HG02981 (cell line): ENCODE results near the gene KRT3.

Experiments used
- ATAC-seq: cut with Tn5 transposase; IDR thresholded peaks from one replicate; pipeline ENCODE4 v1.9.1; 2021; ENCODE audit warnings: mild to moderate bottlenecking, moderate library complexity; ENCODE audit not compliant: unreplicated experiment

Gene KRT3

DNA sequence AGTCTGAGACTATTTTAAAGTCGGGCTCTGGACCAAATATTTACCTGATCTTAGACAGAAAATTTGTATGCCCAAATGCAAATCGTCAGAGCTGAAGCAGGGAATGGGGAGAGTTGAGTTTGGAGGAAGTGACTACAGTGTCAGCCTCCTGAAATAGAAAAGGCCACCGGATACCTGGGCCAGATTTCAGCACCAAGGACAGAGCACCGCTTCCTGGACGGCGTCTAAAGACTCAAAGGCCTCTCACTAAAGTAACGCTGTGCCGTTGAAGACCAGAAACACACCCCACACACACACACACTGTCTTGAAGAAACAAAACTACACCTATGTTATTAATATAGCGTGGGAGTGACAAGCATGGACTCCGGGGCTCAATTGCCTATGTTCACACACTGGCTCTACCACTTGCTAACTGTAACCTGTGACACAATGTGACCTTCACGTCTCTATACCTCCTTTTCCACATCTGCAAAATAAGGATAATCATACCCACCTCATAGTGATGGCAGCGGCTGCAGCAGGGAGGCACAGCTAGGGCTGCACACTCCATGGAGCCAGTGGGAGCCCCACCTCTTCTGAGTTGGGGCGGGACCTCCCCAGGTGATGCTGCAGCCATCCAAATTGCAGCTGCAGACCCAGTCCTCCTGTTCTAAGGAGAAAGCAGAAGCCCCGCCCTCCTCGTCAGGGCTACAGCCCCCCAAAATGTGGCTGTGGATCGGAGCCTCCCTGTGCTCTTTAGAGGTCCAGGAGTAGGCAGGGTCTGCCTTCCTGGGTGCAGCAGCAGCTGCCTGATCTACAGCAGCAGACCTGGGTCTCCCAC is 54.3 kb downstream of the KRT3 start:
- ATAC-seq = no peak

DNA sequence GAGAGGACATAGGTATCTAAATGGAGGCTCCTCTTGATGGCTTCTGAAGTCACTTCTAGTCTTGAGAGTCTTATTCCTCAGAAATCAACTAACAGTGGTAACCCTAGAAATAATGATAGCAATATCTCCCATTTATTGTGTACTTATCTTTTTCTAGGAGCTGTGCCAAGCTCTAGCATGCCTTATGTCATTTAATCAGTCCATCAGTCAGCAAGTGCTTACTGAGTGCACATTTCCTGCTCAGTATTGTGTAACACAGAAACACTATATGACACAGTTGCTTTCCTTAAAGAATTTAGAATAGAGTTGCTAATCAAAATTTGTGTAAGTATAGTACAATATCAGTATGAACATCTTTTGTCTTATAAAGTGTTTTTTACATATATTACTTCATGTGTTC is 55.3 kb downstream of the KRT3 start:
- ATAC-seq = no peak

DNA sequence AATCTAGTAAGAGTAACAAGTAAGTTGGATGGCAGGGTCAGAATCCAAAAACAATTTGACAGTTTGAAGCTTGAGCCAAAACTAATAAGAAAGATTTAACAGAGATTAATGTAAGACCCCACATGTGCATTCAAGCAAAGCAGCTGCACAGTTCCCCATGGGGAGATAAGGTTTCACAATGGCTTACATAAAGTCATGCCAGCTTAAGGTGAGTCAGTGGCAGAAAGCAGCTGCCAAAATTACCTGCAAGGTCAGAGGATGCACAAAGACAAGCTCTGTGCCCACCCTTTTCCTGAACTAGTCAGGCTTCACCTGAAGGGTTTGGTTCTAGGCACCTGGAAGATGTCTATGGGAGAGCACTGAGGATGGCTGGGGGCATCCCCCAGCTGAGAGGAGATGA is 56.0 kb downstream of the KRT3 start:
- no peak for ATAC-seq
